HG02571 (cell line): ENCODE measurements around the gene PRF1.
A peak's percentile ranks its signal among the peaks of the same experiment; 100 is the strongest.
"Not testable (repeated sequence)": the region's sequence is repeated elsewhere in the genome, so short reads cannot be mapped to it uniquely, and the experiment has no call there.

Experiments
- ATAC-seq: cut with Tn5 transposase; IDR thresholded peaks from one replicate; pipeline ENCODE4 v1.9.1; 2021; ENCODE audit warnings: mild to moderate bottlenecking, moderate library complexity; ENCODE audit not compliant: unreplicated experiment

Gene PRF1

DNA sequence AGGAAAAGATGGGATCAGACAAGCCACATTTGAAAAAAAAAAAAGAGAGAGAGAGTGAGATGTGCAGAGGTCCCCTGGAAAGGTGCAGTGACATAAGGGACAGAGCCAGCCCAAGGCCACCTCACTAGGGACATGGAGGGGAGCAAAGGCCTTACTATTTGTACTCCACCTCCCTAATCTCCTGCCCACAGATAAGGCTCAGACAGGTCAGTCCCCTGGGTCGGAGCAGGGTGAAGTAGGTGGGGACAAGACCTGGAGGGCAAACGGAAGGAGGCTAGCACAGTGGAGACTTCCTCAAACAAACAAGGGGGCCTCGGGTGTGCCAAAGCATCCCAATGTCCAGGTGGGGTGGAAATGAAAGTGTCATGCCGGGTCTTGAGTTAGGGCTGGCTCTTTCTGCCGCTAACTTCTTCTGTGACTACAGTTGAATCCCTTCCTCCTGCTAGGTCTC lies 7.0 kb downstream of the PRF1 start:
- ATAC-seq, result no peak

DNA sequence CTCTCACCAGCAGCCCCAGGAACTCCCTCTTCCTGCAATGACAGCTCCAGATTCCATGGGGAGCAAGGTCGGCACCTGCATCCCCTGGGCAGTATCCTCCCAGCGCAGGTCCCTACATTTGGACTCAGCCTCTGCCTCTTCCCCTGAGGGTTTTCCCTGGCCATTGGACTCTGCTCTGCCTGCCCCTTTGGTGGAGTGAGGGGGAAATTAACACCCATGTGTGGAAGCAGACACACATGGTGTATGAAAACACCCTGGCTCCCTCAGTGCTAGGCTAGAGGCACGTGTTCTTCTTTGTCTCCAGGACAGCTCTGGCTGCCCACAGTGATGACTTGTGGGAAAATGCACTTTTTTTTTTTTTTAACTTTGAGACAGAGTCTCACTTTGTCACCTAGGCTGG lies 8.4 kb downstream of the PRF1 start:
- no peak for ATAC-seq

DNA sequence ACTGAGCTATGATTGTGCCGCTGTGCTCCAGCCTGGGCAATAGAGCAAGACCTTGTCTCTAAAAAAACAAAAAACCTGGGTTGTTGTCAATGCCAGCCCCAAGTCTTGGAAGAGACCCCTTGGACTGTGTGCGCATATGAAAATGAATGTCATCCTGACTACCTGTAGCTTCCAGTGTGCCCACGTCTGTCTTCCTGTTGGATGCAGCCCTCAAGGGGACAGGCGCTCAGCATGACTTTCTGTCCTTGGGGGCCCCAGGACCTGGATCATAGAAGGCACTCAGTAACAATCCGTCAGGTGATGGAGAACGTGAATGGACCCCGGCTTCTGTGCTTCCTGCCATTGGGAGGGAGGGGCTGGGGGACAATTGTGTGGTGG lies 9.0 kb downstream of the PRF1 start:
- no peak for ATAC-seq

DNA sequence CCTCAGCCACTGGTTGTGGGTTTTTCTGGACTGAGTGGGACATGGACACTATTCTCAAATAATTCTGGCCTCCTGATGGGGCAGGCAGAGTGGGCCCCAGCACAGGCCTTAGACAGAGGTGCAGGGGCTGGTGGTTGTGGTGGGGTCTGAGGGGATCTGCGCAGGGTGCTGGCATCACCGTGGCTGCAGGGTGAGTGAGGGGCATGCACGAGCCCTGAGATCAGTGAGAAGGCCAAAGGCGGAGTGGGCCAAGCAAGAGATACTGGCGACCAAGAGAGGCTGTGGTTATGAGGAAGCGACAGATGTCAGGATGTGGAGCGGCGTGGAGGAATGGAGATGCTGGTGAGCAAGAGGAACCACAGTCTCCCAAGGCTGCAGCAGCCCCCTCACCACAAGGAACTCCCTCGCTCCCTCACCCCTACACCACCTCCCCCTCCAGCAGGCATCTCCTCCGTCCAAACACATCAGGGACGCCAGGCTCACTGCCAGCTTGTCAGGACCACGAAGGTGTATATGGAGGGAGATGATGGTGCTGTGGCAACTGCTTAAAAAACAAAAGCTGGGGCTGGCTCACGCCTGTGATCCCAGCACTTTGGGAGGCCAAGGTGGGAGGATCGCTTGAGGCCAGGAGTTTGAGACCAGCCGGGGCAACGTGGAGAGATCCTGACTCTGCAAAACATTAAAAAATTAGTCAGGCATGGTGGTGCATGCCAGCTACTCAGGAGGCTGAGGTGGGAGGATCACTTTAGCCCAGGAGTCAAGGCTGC lies 9.6 kb downstream of the PRF1 start:
- ATAC-seq, result no peak

DNA sequence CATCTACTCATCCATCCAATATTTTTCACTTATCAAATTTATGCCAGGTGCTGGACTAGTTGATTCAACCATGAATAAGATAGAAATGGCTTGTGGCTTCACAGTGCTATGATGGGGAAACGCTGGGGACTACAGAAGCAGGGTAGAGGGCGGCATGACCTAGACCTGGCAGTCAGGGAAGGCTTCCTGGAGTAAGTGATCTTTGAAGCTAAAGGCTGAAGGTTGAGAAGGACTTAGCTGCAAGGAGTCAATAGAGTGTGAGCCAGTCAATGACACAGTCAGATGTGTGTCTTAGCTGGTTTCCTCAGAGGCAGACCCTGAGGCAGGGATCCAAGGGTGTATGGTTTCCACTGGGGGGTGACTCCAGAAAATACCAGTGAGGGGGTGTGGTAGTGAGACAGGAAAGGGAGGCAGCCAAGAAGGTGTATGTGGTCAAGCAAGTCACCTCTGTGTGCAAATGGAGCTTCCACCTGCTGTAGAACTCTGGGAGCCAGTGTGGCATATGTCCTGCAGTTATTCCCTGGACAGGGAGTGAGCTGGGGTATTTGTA lies 10.3 kb downstream of the PRF1 start:
- ATAC-seq, result no peak

DNA sequence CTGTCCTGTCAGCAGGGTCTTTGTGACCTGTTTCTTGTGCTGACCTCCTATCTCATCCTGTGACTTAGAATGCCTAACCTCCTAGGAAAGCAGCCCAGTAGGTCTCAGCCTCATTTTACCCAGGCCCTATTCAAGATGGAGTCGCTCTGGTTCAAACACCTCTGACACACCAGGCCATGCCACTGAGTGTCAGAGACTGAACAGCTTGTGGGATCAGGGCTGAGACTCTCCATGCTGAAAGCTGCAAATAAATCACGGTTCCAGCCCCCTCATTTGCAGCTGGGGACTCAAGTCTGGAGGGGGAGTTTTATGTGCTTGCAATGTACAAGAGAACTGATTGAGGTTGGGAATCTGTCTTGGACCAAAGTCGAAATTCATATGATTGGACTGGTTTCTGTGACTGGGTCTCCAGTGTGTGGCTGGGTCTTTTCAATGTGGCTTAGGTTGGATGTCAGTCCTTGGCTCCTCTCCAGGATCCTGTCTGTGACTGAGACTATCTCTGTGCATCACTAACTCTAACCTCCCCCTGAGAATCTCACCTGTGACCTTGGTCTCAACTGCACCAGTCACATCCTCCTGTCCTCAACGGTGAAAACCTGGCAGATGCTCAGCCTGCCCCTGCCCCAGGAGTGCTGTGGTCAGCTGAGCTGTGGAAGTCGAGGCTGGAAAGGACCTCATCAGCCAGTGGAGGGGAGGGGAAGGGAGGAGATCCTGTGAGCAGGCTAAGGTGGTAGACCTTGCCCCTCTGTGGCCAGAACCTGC lies 11.7 kb downstream of the PRF1 start:
- ATAC-seq, result no peak

DNA sequence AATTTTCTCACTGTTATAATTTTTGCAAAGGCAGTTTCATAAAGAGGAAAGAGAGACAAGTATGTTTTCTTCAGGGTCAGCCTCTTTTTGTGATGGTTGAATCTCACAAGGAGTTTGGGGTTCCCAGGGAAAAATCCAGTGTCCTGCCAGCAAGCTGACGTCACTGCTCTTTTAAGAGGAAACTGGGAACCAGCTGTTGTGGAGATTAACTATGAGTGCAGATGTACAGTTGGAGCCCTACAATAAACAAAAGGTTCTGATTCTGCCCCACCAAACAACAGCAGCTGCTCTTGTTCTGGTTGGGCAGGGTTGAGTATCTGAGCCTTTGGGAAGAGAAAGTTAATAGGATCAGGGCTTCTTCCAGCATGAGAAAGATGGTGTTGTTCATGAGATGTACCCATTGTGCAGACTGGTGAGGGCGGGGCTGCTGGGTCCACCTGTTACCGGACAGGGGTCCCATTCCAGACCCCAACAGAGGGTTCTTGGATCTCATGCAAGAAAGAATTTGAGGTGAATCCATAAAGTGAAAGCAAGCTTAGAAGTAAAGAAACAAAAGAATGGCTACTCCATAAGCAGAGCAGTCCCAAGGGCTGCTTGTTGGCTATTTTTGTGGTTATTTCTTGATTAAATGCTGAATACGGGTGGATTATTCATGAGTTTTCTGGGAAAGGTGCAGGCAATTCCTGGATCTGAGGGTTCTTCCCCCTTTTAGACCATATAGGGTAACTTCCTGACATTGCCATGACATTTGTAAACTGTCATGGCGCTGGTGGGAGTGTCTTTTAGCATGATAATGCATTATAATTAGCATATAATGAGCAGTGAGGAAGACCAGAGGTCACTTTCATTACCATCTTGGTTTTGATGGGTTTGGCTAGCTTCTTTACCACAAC lies 12.5 kb downstream of the PRF1 start:
- ATAC-seq, result no peak

DNA sequence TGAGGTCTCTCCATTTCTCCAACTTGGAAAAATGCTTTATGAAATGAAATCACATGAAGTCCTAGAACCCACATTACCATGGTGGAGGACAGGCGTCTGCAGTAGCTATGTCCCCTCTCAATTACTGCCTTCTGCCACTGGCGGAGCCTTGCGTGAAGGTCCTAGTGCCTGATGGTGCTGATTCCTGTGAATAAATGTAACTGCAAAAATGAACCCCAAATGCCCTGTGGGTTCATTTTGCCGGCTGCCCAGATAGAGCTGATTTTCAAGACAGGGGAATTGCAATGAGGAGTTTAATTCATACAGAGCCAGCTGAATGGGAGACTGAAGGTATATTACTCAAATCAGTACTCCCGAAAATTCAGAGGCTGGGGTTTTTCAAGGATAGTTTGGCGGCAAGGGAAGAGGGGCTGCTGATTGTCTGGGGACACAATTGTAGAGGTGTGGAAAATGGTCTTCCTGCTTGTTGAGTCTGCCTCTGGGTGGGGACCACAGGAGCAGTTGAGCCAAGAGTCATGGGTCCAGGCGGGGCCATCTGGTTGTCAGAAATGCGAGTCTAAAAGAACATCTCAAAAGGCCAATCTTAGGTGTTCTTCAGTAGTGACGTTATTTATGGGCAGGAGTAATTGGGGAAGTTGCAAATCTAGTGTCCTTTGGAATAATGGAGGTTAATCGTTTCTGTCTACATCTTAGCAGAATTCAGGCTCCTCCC lies 13.5 kb downstream of the PRF1 start:
- ATAC-seq, result no peak

DNA sequence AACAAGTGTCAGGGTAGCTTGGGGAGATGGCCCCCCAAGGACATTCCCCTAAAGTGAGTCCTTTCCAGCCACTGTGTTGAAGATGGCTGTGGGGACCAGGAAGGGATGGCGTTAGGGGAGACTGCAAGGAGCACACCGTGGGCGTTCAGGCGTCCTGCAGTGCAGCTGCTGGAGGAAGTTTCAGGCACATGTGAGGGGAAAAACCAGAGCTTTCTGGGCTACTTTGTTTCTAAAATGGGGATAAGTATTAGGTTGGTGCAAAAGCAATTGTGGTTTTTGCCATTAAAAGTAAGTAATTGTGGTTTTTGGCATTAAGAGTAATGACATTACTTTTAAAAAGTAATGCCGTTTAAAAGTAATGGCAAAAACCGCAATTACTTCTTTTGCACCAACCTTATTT lies 14.3 kb downstream of the PRF1 start:
- no peak for ATAC-seq

DNA sequence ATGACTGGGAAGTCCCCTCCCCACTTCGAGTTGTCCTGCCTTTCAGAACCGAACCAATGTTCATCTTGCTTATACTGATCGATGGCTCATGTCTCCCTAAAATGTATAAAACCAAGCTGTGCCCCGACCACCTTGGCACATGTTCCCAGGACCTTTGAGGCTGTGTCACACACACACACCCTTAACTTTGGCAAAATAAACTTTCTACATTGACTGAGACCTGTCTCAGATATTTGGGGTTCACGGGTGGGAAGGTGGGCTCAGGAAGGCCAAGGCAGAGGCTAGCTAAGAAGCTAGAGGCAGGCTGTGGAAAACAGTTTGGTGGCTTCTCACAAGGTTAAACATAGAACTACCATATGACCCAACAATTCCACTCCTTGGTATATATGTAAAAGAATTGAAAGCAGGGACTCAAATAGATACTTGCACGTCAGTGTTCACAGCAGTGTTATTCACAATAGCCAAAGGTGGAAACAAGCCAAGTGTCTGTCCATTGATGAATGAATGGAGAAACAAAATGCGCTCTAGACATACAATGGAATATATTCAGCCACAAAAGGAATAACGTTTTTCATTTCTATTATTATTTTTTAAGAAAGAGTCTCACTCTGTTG lies 15.4 kb downstream of the PRF1 start:
- ATAC-seq, result peak; percentile 68

DNA sequence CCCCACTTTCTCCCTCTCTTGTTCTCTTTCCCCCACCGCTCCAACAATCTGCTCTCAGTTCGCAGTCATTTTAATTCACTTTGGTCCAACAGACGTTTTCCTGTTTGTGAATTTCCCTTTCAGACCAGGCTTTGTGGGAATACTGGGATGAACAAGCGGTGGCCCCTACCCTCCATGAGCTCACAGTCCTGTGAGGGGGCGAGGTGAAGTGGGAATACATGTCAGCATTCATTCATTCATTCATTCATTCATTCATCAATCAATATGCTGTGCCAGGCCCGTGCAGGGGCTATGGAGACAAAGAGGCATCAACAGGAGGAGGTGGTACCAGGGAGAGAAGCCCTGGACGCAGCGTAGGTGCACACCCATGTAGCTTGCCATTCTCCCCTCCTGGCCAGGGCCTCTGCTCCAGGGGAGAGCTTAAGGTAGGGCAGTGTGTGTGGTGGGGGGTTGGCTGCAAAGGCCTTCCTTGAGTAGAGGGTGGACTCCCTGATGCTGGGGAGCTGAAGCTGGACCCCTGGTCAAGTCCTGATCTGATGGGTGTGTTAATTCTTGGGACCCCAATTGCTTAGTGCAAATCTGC lies 16.1 kb downstream of the PRF1 start:
- ATAC-seq, result no peak

DNA sequence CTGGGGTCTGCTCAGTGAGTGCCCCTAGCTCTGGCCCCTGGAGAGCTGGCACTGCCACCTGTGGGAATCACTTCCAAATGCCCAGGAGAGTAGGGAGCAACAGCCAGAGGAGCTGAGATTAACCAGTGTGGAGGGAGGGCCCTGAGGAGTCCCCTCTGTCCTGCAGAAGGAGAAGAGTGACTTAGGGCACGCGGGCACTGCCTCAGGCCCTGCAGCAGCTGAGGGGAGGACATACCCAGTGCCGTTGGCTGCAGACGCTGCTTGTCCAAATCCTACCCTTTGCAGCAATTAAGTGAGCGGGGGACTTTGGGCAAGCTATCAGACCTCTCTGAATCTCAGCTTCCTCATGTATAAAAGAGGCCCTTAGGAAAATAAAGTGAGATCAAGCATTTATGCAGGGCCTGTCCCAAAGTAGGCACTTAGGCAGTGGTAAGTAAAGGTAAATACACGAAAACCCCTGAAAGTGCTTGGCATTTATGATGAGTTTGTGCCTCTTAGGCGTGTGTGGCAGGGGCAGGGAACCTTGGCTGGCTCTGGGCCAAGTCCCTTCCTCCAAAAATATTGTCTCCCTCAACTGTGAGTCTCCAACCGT lies 16.9 kb downstream of the PRF1 start:
- no peak for ATAC-seq

DNA sequence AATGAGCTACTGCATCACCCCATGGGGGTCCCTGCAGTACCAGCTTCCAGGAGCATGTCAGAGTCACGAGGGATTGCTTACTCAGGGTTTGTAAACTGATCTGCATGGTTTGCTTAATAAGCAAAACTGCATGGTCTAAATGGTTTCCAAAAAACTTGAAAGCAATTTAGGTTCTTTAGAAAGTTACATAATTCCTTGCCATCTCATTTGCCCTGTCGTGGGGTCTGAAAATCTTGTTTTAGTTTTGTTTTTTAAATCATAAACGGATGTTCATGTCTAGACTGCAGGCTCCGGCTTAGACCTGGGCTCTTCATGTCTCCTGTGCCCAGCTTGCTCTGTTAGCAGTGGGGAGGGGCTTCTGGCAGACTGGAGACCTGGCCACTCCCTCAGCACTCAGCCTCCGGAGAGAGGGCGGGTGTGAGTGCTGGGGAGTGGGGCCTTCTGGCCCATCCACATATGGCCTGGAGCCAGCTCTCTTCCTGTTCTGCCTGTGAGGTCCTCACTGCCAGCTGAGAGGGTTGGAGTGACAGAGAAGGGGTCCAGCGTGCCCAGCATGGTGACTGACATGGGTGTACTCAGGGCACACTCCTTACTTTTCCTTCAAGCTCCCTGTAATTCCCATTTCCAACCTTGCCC lies 17.5 kb downstream of the PRF1 start:
- no peak for ATAC-seq

DNA sequence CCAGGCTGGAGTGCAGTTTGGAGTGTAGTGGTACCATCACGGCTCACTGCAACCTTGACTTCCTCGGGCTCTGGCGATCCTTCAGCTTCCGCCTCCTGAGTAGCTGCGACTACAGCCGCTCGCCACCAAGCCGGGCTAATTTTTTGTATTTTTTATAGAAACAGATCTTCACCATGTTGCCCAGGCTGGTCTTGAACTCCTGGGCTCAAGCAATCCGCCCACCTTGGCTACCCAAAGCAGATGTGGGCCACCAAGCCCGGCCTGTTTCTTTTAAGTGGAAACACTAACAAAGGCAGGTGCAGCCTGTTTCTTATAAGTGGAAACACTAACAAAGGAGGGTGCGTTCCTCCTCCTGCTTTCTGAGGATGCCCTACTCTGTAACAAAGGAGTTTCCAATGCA lies 18.2 kb downstream of the PRF1 start:
- ATAC-seq, result no peak

DNA sequence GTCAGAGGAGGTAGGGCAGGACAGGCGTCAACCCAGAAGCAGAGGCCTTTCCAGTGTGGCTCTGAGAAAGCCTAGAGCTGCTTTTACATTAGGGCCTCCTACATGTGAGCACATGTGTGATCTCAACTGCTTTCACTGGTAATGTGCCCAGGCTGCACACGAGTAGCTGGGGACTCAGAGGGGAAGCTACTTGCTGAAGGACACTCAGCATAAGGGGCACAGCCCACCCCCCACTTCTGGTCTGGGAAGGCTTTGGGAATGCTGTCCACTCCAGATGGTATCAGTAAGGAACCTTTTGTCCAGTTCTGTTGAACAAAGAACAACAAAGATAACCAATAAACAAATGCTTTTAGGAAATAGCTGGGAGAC lies 18.9 kb downstream of the PRF1 start:
- ATAC-seq, result no peak

DNA sequence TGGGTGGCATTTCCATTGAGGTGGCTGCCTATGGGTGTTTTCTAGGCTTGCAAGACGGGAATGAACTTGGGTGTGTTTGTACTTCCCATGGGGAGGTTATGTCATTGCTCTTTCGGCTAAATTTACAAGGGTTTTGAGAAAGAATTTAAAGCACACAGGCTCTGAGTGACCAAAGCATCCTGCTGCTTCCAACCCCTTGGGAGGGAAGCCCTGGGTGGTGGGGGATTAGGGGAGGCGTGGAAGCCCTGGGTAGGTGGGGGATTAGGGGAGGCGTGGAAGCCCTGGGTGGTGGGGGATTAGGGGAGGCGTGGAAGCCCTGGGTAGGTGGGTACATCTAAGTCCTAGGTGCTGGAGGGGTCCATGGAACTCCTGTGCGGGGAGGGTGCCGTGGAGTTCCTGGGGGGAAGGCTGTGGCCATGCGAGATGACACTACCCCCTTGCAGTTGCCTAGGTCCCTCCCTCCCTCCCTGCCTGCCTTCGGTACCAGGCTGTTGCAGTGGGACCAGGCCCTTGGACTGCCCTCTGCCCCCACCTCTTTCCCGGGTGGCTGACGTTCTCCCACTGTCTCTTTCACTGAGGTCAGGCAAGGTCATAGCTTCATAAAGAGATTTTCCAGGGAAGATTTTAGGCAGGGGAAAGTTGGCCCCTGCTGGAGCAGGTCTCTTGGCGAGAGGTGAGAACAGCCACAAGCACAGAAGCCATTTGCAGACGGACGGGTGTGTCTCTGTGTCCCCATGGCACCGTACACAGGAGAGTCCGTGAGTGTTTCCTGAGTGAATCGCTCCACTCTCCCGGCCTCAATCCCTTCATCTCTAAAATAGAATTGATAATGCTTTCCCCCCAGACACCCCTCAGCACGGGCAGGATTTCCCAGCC lies 19.5 kb downstream of the PRF1 start:
- no peak for ATAC-seq

DNA sequence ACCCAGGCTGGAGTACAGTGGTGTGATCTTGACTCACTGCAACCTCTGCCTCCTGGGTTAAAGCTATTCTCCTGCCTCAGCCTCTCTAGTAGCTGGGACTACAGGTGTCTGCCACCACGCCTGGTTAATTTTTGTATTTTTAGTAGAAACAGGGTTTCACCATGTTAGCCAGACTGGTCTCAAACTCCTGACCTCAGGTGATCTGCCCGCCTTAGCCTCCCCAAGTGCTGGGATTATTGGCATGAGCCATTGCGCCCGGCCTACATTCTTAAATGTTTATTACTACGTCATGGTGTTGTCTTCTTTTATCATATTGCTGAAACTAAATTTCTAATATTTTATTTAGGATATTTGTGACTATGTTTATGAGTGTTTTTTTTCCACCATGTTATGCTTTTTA lies 21.4 kb downstream of the PRF1 start:
- ATAC-seq, result not testable (repeated sequence)
